Activated CD4-positive, CD25-positive, alpha-beta regulatory T cell treated with anti-CD3 and anti-CD28 coated beads, Interleukin-2, amount 50 U/mL, for 72 hours (primary cell): ENCODE results near the gene KCNQ1OT1.

Source experiments
- DNase-seq: peaks from one replicate; pipeline ENCODE4 v3.0.0; 2021

Gene KCNQ1OT1

DNA sequence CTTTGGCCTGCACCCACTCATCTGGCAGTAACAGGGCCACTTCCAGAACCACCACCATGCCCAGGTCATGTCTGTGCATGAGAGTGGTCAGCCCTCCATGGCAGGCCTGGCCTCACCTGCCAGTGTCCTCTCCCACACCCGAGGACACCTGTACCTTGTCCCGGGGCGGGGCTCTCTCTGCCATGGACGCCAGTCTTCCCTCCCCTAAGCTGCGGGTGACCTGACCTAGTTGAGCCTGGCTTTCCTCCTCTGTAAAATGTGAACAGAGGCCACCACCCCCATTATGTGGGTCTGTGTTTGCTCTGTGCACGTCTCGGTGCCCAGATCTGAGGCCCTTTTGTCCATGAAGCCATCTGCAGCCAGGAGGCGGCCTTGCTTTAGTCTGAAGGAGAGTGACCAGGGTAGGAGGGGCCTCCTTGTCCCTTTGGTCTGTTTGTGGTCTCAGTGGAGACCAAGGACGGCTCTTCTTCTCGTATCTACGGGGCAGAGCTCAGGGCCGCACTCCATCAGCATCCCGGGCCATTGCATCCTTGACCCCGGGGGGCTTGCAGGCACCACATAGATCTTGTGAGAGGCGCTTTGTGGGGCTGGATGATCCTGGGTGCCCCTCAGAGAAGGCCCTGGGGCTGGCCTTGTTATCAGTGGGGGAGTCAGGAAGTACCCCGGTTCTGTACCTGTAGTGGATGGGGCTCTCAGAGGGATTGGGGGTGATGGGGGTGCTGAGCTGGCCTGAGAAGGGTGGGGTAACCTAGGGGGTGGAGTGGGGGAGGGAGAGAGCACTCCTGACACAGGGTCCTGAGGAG, 133.4 kb downstream of the KCNQ1OT1 start:
- no peak for DNase-seq

DNA sequence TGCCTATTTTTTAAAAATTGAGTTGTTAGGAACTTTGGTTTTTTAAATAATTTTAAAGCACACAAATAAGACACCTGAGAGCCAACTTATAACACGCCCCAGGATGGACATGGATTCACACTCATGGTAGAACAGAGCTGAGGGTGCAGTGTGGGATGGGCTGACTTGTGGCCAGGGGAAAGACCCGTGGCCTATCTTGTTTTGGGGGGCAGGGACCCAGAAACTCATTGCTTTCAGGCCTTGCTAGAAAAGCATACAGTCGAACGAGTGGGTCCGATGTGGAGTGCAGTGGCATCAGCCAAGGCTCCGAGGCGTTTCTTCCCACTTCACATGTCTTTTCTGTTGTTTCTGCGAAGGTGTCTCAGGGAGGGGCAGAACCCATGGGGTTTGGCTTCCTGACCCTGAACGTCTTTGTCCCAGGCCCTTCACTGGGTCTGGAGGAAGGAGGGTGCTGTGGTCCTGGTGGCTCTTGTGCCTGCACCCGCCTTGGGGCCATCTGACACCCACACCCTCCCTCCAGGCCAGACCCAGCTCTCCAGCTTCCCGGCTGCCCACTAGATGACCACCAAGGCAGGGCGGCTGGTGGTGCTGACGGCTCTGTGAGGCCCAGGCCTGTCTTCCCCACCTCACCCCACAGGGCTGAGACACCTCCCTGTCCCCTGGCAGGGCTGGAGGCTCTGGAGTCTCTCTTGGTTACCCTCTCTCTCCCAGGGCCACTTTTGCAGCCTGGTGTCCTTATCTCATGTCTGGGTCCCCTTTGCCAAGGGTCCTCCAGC, 134.2 kb downstream of the KCNQ1OT1 start:
- no peak for DNase-seq

DNA sequence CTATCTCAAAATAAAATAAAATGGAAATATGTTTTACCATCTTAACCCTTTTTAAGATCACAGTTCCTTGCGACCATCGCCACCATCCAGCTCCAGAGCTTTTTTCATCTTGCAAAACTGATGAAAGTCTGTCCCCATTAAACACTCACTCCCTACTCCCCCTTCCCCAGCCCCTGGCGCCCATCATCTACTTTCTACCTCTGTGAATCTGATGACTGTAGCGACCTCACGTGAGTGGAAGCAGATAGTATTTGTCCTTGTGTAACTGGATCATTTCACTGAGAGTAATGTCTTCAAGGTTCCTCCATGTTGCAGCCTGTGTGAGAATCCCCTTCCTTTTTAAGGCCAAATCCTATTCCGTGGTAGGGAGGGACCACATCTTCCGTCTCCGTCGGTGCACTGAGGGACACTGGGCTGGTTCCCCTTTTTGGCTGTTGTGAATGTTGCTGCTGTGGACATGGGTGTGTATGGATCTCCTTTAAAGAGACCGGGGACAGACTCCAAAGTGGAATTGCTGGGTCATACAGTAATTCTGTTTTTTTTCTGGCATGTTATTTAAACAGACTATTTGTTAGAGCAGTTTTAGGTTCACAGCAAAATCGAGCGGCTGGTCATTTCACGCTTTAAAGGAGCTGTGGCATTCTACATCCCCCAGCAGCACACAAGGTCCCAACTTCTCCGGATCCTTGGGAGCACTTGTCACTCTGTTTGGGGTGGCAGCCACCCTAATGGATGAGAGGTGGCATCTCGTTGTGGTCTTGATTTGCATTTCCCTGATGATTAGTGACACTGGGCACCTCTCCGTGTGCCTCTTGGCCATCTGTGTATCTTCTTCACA, 135.0 kb downstream of the KCNQ1OT1 start:
- no peak for DNase-seq

DNA sequence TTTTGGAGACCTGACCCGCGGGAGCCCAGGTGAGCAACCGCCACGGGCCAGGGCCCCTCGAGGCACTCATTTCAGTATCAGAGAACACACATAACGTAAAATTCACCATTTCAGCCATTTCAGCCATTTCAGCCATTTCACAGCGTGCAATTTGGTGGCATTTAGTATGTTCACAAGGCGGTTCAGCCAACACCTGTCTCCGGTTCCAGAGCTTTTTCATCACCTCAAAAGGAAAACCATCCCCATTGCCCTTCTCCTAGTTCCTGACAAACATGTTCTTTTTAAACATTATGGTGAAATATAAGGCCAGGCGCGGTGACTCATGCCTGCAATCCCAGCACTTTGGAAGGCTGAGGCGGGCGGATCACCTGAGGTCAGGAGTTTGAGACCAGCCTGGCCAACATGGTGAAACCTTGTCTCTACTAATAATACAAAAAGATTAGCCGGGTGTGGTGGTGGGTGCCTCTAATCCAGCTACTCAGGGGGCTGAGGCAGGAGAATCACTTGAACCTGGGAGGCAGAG, 135.7 kb downstream of the KCNQ1OT1 start:
- no peak for DNase-seq

DNA sequence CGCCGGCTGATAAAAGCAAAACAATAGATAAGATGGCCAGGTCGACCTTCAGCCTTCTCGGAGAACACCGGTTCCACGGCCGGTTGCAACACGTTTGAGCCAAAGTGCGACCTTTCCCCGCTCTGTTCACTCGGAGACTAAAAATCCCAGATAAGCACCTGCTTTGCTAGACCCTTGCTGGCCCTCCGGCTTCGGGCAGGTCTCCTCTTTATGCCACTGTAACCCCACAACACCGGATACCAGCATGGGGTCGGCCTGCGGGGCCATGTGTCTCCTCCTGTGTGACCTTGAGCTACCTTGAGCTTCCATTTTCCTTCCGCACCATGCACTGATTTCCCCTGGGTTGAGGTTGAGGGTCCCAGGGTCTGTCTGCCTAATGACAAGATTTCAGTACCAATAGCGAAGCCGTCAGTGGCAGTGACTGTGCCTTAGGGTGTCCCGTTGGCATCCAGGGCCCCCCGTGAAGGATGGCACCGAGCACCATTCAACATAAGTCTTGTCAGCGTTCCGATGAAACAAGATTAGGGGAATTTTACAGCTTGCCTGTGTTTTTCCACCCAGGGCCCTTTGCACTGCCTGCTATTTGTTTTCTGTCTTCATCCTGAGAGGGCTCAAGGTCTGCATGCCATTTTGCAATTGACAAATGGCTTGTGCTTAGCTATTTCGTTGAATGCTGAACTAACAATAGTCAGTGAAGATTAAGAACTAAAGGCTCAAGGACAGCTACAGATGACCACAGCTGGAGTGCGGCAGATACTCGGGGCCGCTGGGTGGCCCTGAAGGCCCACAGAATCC, 136.4 kb downstream of the KCNQ1OT1 start:
- no peak for DNase-seq

DNA sequence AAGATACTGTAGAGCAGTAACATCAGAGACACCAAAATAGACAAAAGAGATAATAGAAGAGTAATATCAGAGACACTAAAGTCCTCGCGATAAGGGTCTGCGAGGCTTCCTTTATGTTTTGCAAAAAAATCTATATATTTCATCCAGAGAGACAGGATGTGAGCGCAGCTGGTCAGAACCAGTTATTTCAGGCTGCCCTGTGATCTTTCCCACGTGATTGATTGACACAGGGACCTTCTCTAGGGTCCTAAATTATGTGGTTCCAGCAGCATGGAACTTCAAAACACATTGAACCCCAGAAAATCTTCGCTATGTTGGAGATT, 136.9 kb downstream of the KCNQ1OT1 start:
- DNase-seq = no peak

DNA sequence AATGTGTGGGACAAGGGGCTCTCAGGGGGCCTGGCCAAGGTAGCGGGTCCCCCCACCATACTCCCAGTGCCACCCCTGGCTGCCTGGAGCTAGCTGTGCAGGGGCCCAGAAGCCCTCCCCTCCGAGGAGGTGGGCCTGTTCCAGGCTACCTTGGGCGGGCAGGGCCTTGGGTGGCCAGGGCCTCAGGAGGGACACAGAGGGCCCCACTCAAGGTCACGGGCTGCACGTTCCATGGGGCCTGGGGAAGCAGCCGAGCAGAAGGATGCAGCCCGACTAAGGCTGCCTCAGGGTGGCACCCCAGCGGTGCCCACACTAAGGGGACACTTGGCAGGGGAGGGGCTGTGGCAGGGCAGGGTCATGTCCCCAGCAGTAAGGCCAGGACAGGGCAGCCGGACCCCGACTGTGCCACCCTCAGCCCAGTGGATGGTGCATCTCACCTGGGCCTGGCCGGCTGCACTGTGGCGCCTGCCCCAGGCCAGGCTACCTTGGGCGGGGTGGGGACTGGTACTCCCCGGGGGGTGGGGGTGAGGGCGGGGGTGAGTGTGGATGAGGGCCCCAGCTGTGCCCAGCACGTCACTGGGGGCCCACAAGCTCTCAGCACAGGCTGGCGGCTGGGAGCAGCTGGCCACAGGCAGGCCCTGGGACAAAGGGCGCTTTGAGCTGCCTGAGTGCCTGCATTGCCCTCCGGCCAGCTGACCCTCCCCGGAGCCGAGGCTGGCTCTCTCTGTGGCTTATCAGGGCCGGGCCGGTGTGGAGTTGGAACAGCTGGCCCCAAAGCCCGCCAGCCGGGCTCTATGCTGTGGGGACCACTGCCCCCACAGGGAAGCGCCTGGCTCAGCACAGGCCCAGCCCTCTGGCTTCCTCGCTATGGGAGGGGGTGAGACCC, 137.9 kb downstream of the KCNQ1OT1 start:
- DNase-seq = peak; percentile 18

DNA sequence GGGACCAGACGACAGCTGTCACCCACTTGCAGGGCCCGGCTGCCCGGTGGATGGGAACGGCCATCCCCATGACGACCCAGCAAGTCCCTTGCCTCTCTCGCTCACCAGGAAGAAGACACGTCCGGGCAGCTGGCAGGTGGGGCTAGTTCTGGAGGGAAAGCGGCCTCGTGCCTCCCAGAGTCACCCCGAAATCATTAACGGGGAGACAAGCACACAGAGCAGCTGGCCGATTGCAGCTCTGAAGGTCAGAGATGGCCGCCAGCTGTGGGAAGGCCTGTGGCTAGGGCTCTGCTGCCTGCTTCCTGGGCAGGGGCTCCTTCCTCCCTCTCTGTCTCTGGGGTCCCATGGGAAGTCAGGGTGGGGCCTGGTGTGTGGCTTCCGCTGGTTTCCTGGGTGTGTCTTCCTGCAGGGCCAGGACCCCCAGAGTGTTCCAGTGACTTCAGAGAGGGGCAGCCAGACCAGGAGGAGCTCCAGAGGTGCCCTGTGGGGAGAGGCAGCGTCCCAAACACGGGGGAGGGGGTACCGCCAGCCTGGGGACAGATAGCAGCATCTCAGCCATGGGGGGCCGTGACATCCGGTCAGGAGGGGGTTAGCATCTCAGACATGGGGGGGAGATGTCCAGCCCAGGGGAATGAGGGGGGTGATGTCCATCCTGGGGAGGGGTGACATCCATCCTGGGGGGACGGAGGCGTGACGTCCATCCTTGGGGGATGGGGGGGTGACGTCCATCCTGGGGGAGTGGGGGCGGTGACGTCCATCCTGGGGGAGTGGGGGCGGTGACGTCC, 140.1 kb downstream of the KCNQ1OT1 start:
- DNase-seq = peak; percentile 21

DNA sequence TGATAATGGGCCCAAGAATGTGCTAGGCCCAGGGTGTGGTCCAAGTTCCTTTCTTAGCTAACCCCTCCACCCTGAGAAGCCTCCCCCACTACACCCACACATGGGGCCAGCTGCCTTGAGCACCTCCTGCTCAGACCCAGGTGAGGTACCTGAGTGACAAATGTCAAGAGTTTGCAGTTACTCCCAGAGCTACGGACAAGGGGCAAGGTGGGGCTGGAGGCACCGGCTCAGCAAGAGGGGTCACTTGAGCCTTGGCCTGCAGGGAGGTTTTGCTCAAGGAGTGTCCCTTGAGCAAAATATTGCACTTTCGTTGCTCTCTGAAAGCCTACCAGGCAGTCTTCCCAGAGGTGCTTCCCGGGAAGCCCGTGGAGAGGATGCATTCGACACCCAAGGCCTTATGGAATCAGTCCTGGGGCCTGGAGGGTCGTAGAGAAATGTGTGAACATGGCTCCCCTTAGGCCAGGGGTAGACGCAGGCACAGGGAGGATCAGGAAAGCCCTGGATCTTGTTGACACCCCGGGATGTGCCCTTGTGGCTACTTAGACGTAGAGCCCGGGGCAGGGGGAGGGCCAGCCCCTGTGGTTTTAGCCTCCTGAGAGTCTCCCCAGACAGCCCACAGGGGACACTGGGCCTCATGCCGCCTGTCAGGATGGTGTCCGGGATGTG, 140.8 kb downstream of the KCNQ1OT1 start:
- no peak for DNase-seq

DNA sequence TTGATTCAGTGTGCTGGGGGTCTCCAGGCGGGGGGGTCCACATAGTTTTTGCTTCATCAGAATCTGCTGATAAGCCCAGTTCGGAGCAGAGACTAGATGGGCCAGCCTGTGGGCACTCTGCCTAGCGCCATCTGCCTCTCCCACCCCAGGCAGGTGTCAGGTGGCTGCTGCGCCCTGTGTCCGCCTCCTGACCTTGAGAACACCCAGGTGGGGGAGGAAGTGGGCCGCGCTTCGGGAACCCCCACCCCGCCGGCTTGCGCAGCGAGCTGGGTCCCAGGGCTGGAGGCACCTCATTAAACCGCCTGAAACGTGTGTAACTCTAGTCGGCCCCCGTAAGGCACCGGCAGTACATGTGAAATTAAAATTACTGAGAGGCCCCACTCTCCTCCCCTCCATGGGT, 141.4 kb downstream of the KCNQ1OT1 start:
- no peak for DNase-seq
